ENCODE results near the gene IER5L.
"Not testable (repeated sequence)": the region's sequence is repeated elsewhere in the genome, so short reads cannot be mapped to it uniquely, and the experiment has no call there.

IER5L gene

GRCh38 chr9:129163198-129163670 lies 14.8 kb downstream of the IER5L start:
- not testable (repeated sequence) for DNase-seq (ENCODE audit: low read depth in 2 of 3, low spot score in 2 of 3)

GRCh38 chr9:129162497-129163197 lies 15.4 kb downstream of the IER5L start:
- no peak for DNase-seq (ENCODE audit: low read depth in 2 of 3, low spot score in 2 of 3)

DNA sequence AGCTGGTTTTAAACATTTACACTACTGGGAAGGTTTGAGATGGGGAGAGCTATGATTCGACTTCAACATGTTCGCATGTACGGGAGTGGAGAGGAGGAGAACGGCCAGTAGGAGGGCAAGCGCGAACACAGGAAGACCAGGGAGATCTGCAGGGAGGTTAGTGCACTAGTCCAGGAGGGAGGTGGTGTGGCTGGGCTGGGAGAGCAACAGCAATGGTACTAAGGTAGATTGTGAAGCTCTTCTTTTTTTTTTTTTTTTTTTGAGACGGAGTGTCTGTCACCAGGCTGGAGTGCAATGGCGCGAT lies 16.6 kb downstream of the IER5L start:
- no peak for DNase-seq (ENCODE audit: low read depth in 2 of 3, low spot score in 2 of 3)

DNA sequence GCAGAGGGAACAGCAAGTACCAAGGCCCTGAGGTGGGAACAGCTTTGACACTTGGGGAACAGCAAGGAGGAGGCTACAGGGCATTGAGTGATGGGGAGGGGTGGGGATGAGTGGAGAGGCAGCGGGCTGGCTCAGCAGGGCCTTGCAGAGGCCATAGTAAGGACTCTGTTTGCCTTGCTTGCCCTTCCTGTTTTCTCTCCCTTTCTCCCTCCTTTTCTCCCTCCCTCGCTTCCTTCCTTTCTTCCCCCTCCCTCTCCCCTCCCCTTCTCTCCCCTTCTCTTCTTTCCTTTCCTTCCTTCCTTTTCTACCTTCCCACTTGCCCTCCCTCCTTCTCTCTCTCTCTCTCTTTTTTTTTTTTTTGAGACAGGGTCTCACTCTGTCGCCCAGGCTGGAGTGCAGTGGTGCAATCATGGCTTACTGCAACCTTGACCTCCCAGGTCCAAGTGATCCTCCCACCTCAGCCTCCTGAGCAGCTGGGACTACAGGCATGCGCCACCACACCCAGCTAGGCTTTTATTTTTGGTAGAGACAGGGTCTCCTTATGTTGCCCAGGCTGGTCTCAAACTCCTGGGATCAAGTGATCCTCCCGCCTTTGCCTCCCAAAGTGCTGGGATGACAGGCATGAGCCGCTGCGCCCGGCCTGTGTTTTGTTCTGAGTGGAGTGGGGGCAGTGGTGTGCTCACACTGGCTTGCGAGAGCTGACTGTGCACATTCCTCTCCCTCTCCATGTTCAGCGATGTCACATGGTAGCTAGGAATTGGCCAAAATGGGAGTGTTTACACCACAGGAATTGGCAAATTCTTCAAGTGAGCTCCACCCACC lies 17.1 kb downstream of the IER5L start:
- no peak for DNase-seq (ENCODE audit: low read depth in 2 of 3, low spot score in 2 of 3)

DNA sequence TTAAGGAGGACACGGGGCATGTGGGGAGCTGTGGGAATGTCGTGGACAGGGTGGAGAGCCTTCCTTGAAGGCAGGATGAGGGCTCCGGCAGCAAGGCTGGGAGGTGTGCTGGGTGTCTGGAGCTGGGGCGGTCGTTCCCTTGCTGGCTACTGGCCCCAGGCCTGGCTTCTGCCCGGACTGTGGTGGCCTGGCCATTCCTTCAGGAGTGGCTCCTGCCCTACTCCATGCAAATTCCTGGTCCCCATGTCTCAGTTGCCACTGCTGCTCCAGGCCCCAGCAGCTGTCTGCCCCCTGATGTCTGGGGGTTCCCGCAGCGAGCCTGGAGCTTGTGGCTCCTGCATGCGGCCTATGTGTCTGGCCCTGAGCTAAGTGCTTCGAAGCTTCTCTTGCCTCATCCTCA lies 21.9 kb downstream of the IER5L start:
- DNase-seq (ENCODE audit: low read depth in 2 of 3, low spot score in 2 of 3): no peak

DNA sequence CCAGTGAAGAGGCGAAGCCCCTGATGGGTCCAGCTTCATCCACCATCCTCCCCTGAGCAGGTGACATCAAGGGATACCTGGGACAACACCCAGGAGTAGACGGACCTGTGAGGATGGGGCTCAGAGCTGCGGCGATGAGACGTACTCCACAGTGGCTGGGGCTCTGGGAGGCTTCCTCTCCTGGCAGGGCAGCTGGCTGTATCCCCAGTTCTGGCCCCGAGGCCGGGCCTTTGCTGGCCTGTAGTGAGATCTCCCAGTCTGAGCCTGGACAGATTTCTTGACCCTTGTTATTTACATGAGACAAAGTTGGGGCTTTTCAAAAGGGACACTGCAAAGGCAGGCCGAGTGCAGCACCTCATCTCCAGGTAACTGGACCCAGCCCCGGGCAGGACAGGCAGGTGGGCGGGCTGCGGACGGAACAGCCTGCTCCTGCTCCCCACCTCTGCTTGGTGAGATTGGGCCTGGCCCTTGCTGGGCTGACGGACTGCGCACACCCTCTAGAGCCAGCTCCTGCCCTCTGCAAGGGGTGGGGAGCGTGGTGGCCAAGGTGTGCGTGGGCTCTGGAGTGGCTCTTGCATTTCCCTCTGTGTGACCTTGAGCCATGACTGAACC lies 23.1 kb downstream of the IER5L start:
- no peak for DNase-seq (ENCODE audit: low read depth in 2 of 3, low spot score in 2 of 3)

DNA sequence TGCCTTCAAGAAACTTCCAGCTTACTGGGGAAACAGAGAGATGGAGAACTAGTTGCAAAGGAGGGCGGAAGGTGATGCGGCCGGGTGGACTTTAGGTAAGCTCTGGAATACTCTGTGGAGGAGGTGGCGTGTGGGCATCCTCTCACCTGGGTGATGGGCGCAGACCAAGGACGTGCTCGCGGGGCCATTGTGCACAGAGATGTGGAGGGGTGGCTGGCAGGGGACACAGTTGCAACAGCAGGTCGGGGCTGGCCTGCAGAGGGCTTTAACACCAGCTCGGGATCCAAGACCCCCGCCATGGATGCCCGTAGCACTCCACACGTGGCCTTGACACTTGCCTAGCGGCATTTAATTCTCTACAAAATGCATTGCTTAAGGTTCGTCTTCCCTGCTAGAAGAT lies 26.6 kb downstream of the IER5L start:
- no peak for DNase-seq (ENCODE audit: low read depth in 2 of 3, low spot score in 2 of 3)

- DNase-seq (ENCODE audit: low read depth in 2 of 3, low spot score in 2 of 3): no peak
These were observed 27.3 kb downstream of the IER5L start for GRCh38 chr9:129150672-129151211.

- DNase-seq (ENCODE audit: low read depth in 2 of 3, low spot score in 2 of 3): no peak
These were observed 27.9 kb downstream of the IER5L start for GRCh38 chr9:129150122-129150521.

- DNase-seq (ENCODE audit: low read depth in 2 of 3, low spot score in 2 of 3): no peak
These were observed 28.6 kb downstream of the IER5L start for GRCh38 chr9:129149442-129149841.

DNA sequence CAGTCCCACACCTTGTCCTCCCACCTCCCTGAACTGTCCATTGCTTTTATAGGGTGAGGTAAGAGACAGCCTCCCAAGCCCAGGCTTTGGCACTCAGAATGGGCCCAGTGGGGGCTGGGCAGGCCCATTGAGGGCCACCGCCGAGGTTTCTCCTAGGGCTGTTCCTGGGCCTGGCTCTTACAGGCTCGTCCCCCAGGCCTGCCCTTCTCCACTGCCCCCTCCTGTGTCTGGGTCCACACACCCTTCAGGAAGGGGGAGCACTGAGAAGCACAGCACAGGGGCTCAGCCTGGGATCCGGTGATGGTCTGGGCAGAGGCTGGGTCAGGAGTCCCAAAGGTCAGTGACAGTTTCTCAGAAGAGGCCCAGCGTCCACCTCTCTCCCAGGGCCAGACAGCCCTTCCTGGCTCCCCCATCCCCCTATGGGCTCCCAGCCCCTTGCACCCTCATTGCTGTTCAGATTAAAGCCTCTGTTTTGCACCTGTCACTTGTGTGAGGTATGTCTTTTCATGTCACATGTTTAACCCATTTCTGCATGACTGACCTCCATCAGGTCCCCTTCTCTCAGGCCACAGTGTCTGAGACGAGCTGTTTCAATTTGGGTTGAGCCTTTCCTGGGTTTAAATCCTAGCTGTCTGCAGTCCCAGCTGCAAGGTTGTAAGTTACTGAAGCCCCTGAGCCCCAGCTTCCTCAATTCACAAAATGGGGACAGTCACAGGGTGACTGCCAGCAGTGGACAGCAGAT lies 29.4 kb downstream of the IER5L start:
- no peak for DNase-seq (ENCODE audit: low read depth in 2 of 3, low spot score in 2 of 3)

- no peak for DNase-seq (ENCODE audit: low read depth in 2 of 3, low spot score in 2 of 3)
These were observed 31.6 kb downstream of the IER5L start for GRCh38 chr9:129146441-129146941.

- DNase-seq (ENCODE audit: low read depth in 2 of 3, low spot score in 2 of 3): no peak
These were observed 32.2 kb downstream of the IER5L start for GRCh38 chr9:129145841-129146292.

DNA sequence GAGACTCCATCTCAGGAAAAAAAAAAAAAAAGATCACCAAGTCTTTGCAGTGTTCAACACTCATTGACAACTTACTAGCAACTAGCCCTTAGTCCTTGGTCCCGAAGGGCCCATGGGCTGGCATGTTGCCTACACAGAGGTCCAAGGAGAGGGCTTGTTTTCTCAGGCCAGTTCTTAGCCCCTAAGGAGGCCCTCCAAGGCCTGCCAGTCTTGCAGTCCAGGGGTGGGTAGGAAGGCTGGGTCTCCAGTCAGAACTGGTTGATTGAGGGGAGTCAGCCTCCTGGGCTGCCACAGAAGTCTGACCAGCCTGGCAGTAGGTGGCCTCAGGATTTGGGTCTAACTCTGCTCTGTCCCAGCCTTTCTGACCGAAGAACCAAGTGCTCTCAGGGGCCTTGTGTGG lies 32.7 kb downstream of the IER5L start:
- no peak for DNase-seq (ENCODE audit: low read depth in 2 of 3, low spot score in 2 of 3)

GRCh38 chr9:129143031-129143927 lies 34.8 kb downstream of the IER5L start:
- DNase-seq (ENCODE audit: low read depth in 2 of 3, low spot score in 2 of 3): peak in 2 of 3 experiments; percentile 45 to 59

- no peak for DNase-seq (ENCODE audit: low read depth in 2 of 3, low spot score in 2 of 3)
These were observed 35.7 kb downstream of the IER5L start for GRCh38 chr9:129142138-129142935.

GRCh38 chr9:129141066-129142041 lies 36.7 kb downstream of the IER5L start:
- no peak for DNase-seq (ENCODE audit: low read depth in 2 of 3, low spot score in 2 of 3)
